Effector CD8-positive, alpha-beta T cell (primary cell): ENCODE measurements around the gene ZWILCH.
"Not testable (repeated sequence)": the region's sequence is repeated elsewhere in the genome, so short reads cannot be mapped to it uniquely, and the experiment has no call there.

Source experiments
- DNase-seq: peaks from one replicate; lab custom pipeline; 2025; lab: John Stamatoyannopoulos, UW

Gene ZWILCH

GRCh38 chr15:66581972-66582537 lies 76.9 kb downstream of the ZWILCH start:
- no peak for DNase-seq

GRCh38 chr15:66586155-66586976 lies 81.2 kb downstream of the ZWILCH start:
- no peak for DNase-seq

DNA sequence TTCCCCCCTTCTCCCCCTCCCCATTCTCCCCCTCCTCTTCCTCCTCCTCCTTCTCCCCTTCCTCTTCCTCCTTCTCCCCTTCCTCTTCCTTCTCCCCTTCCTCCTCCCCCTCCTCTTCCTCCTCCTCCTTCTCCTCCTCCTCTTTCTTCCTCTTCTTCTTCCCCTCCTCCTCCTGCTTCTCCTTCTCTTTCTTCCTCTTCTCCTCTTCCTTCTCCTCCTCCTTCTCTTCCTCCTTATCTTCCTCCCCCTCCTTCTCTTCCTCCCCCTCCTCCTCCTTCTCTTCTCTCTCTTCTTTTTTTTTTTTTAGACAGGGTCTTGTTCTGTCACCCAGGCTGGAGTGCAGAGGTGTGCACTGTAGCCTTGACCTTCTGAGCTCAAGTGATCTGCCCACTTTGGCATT lies 81.9 kb downstream of the ZWILCH start:
- no peak for DNase-seq

DNA sequence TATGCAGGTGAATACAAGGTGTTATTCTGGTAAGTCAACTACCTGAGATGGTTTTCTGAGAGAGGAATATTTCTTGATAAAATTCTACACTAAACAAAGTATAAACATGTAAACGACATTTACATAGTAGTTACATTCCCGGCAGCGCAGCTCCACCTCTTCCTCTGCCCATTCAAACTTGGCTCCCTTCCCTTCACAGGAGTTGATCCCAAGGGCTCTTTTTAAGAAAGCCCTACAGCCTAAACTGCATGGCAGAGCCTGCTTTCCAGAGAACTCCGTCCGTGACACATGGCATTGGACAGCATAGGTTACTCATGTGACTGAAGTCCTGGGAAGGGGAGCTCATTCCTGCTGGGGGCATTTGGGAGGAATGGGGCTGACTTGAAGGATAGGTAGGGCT lies 82.6 kb downstream of the ZWILCH start:
- DNase-seq = no peak

DNA sequence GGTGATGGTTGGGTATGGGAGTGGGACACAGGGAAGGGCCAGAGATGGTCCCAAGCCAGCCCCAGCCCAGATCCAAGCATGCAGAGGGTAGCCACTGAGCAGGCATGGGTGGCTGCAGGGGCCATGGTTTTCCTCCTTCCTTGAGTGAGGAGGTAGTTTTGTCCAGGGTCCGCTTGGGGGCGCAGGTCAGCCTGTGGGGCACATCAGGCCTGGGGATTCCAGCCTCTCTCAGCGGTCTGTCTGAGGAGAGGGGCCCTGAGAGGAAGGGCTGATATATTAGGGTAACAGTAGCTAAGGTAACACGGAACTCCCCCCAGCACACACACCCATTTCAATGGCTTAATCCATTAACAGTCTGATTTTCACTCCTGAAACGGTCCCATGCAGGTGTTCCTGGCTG lies 83.4 kb downstream of the ZWILCH start:
- DNase-seq = no peak

GRCh38 chr15:66588971-66589370 lies 83.8 kb downstream of the ZWILCH start:
- no peak for DNase-seq

DNA sequence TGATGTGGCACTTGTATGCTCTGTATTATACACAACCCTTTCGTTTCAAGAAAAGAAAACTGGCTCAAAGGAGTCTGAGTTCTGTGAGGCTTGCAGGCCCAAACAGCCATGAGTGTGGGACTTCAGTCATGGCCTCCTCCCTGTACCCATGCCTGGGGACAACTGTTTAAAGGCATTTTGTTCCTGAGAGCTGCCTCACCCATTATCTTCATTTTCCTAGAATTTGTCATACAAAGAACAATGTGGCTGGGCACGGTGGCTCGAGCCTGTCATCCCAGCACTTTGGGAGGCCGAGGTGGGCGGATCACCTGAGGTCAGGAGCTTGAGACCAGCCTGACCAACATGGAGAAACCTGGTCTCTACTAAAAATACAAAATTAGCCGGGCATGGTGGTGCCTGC lies 84.3 kb downstream of the ZWILCH start:
- not testable (repeated sequence) for DNase-seq

DNA sequence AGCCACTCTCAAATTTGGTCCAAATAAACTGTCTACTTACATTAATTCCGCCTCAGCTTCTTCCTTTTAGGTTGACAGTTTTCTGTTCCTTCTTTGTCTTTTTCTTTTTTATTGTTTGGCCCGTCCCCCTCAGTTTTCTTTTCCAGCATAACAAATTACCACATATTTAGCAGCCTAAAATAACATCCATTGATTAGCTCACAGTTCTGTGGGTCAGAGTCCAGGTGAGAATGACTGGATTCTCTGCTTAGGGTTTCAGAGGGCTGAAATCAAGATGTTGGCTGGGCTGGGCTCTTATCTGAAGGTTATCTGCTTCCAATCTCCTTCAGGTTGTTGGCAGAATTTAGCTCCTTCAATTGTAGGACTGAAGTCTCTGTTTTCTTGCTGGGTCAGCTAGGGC lies 85.3 kb downstream of the ZWILCH start:
- no peak for DNase-seq

DNA sequence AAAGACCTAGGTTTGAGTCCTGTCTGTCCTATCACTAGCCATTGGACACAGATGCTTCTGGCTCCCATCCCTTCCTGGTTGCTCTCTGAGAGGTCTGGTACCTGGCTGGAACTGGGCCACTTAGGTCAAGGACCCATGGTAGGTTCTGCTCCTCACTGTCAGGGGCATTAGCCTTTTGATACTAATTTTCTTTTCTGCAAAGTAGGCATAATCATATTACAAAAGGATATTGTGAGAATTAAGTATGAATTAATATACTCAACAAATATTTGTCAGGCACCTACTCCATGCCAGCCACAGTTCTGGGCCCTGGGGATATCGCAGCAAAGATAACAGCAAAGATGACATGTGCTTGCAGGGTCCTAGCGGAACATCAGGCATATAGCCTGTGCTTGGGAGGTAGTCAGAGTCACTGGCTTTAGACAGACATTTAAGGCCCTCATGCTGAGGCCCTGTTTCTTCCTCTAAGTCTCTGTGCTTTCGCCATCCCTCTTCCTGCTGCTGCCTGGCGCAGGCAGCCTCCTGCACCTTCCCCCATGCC lies 86.3 kb downstream of the ZWILCH start:
- DNase-seq = no peak

- DNase-seq = no peak
These were observed 87.5 kb downstream of the ZWILCH start for GRCh38 chr15:66592505-66593218.

GRCh38 chr15:66593219-66593780 lies 88.2 kb downstream of the ZWILCH start:
- no peak for DNase-seq

GRCh38 chr15:66594344-66594743 lies 89.2 kb downstream of the ZWILCH start:
- no peak for DNase-seq

DNA sequence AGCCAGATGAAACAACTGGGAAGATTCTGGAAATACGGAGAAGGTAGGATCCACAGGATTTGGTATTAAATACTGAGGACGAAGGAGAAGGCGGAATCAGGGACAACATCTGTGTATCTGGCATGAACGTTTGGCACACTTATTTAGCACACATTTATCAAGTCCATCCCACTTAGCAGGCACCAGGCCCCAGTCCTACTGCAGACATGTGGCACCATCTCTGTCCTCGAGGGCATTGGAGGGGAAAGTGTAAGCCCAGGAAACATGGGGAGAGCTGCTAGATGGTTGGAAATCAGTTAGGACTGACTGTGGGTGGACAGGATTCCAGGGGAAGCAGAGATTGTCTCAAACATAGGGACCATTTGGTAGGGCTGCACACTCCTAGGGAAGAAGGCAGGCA lies 89.7 kb downstream of the ZWILCH start:
- no peak for DNase-seq

GRCh38 chr15:66595332-66595731 lies 90.2 kb downstream of the ZWILCH start:
- DNase-seq = no peak

GRCh38 chr15:66595931-66596545 lies 90.9 kb downstream of the ZWILCH start:
- no peak for DNase-seq

DNA sequence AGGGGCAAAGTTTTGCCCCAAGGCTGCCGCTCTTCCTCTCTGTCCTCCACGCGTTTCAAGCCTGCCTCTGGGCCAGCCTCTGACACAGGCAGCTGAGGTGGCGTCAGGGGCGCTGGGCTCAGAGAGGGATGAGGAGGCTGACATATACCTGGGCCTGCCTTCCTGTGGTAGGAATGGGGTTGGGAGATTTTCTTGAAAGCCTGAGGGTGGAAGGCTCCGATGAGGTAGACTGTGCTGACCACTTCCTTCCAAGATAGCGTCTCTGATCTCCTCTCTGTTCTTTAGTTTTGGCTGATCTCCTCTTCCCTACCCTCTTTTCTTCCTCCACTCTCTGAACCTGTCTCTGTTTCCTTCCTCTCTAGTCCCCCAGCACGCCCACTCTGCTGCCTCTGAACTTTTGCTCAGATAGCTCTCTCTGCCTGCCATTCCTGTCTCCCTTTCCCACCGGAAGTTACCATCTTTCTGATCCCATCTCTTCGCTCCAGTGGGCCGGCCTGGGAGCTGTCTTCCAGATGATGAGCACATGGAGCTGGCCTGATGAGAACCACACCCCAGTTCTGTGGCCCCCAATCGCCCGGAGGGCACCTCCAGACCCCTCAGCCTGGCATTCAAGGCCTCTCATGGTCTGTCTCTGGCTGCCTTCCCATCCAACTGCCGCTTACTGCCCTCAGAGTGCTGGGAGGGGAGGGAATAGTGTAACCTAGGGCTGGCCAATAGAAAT lies 93.1 kb downstream of the ZWILCH start:
- no peak for DNase-seq
